ENCODE measurements around the gene CRYBB2.

The CRYBB2 gene

GRCh38 chr22:25193130-25193529, 26.3 kb upstream of the CRYBB2 start:
- no peak for TF ChIP-seq CTCF (IDR thresholded peaks at IDR 0.05)

GRCh38 chr22:25193548-25193947, 25.9 kb upstream of the CRYBB2 start:
- TF ChIP-seq CTCF (IDR thresholded peaks at IDR 0.05), result no peak

GRCh38 chr22:25196326-25196725, 23.1 kb upstream of the CRYBB2 start:
- no peak for TF ChIP-seq CTCF (IDR thresholded peaks at IDR 0.05)

- TF ChIP-seq CTCF (IDR thresholded peaks at IDR 0.05), result no peak
These were observed 22.1 kb upstream of the CRYBB2 start for GRCh38 chr22:25197340-25197739.

- no peak for TF ChIP-seq CTCF (IDR thresholded peaks at IDR 0.05)
These were observed 19.5 kb upstream of the CRYBB2 start, which contains the start of gene CRYBB3 for GRCh38 chr22:25199731-25200520. Gene CRYBB3, plus strand, starts transcription at chr22:25199858. Its CDS starts 1,539 bp downstream, at chr22:25201397.

GRCh38 chr22:25200967-25201366, 18.5 kb upstream of the CRYBB2 start:
- no peak for TF ChIP-seq CTCF (IDR thresholded peaks at IDR 0.05)

- no peak for TF ChIP-seq CTCF (IDR thresholded peaks at IDR 0.05)
These were observed 17.7 kb upstream of the CRYBB2 start for GRCh38 chr22:25201557-25202273.
